ENCODE measurements around the gene PCYT2.
"Not testable (repeated sequence)": the region's sequence is repeated elsewhere in the genome, so short reads cannot be mapped to it uniquely, and the experiment has no call there.

The PCYT2 gene

DNA sequence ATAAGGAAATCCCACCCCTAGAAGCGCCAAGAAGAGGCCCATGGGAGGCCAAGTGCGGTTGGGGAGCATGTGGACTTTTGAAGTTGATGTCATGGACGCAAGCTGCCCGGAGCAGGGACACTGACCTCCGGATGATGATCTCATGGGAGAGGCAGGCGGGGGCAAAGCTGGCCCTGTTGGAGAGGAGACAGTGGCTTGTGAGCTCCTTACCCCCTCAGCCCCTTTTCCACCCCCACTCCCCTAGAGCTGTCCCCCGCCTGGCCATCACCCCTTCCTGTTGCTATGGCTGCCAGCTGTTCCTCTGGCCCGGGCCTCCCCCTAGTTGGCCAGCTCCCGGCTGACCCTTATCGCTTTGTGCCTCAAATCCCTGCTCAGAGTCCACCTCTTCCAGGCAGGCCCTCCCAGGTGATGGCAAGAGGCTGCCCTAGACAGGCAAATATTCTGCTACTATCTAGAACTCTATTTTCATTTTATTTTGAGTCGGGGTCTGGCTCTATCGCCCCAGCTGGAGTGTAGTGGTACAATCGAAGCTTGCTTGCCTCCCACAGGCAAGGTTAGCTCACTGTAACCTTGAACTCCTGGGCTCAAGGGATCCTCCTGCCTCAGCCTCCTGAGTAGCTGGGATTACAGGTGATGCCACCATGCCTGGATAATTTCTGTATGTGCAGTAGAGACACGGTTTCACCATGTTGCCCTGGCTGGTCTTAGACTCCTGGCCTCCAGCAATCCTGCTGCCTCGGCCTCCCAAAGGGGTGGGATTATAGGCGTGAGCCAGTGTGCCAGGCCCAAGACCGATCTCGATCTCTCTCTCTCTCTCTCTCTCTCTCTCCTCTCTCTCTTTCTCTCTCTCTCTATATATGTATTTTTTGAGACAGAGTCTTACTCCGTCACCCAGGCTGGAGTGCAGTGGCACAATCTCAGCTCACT, 43.2 kb upstream of the PCYT2 start:
- no peaks in the 10 kb centered on the region for H3K36me3 ChIP-seq (ENCODE audit: insufficient read depth, low read length)
- no peaks in the 10 kb centered on the region for H3K4me1 ChIP-seq (ENCODE audit: control insufficient read depth, insufficient read depth, low read length, unreplicated experiment)
- peaks cover 16% of the 10 kb centered on the region for H3K27me3 ChIP-seq (ENCODE audit: insufficient read depth, low read length)
- H3K79me2 ChIP-seq (ENCODE audit: control insufficient read depth, insufficient read depth, low read length, unreplicated experiment), result no peaks in the 10 kb centered on the region
- H2AFZ ChIP-seq (ENCODE audit: low read length, unreplicated experiment), result no peak overlapping the region
- no peak overlapping the region for H3K27ac ChIP-seq (ENCODE audit: low read depth, low read length)
- H3K4me3 ChIP-seq (ENCODE audit: low read depth, low read length), result no peak overlapping the region

DNA sequence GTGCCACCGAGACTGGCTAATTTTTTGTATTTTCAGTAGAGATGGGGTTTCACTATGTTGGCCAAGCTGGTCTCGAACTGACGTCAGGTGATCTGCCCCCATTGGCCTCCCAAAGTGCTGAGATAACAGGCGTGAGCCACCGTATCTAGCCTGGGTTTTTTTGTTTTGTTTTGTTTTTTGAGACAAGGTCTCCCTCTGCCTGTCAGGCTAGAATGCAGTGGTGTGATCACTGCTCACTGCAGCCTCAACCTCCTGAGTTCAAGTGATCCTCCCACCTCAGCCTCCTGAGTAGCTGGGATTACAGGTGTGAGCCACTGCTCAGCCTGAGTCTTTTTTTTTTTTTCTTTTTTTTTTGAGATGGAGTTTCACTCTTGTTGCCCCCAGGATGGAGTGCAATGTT, 42.2 kb upstream of the PCYT2 start:
- H3K4me3 ChIP-seq (ENCODE audit: low read depth, low read length); H2AFZ ChIP-seq (ENCODE audit: low read length, unreplicated experiment); H3K27me3 ChIP-seq (ENCODE audit: insufficient read depth, low read length); H3K27ac ChIP-seq (ENCODE audit: low read depth, low read length); H3K79me2 ChIP-seq (ENCODE audit: control insufficient read depth, insufficient read depth, low read length, unreplicated experiment); H3K4me1 ChIP-seq (ENCODE audit: control insufficient read depth, insufficient read depth, low read length, unreplicated experiment); H3K36me3 ChIP-seq (ENCODE audit: insufficient read depth, low read length): not testable (repeated sequence)

DNA sequence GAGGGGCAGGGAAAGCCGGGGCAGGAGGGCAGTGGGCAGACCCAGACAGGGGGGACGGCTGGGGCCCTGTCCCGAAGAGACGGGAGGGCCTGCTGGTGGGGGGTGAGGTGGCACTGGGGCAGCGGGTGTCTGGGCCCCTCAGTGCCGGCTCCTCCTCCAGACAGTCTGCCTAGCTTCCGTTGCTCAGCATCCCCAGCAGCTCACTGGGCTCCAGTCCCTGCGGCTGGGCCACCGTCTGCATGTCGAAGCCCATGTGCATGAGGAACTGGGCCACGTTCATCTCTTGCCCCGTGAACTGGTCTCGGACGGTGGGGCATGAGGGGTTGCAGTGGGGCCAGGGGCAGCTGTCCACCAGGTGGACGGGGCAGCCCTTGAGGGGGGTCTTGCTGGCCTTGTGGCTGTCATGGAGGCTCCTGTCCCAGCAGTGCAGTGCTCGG, 41.6 kb upstream of the PCYT2 start:
- Histone ChIP-seq H3K4me1 (ENCODE audit: control insufficient read depth, insufficient read depth, low read length, unreplicated experiment) (no peaks in the 10 kb centered on the region), H3K27ac (ENCODE audit: low read depth, low read length) (no peak overlapping the region), H3K27me3 (ENCODE audit: insufficient read depth, low read length) (0 out of 2 replicates have a peak, but pooled peaks cover under 1% of the 10 kb centered on the region), H2AFZ (ENCODE audit: low read length, unreplicated experiment) (no peak overlapping the region), H3K79me2 (ENCODE audit: control insufficient read depth, insufficient read depth, low read length, unreplicated experiment) (no peaks in the 10 kb centered on the region), H3K36me3 (ENCODE audit: insufficient read depth, low read length) (no peaks in the 10 kb centered on the region), H3K4me3 (ENCODE audit: low read depth, low read length) (no peak overlapping the region)

DNA sequence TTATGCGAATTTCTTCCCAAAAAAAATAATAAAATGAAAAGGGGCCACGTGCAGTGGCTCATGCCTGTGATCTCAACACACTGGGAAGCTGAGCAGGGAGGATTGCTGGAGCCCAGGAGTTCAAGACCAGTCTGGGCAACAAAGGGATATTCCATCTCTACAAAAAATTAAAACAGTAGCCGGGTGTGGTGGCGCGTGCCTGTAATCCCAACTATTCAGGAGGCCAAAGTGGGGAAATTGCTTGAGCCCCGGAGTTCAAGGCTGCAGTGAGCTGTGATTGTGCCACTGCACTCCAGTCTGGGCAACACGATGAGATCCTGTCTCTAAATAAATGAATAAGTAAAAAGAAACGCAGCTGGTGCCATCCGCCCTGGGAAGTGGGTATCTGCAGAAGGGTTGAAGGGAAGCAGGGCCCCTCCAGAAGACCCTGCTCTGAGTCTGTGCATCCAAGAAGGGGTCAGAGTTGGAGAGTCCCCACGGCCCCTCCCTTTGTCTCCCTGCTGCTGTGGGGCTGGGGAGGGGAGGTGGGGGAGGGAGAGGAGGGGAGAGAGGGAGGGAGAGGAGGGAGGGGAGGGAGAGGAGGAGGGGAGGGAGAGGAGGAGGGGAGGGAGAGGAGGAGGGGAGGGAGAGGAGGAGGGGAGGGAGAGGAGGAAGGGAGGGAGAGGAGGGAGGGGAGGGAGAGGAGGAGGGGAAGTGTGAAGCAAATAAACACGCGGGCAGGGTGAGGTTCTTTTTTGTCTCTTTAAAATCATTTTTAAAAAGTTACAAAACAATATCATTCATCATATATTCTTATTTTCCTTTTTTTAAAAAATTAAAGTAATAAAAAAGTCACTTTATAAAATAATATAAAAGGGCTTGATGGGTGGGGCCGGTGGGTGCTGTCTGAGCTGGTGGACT, 40.8 kb upstream of the PCYT2 start:
- H3K27me3 ChIP-seq (ENCODE audit: insufficient read depth, low read length), result no peaks in the 10 kb centered on the region
- no peak overlapping the region for H3K4me3 ChIP-seq (ENCODE audit: low read depth, low read length)
- H3K79me2 ChIP-seq (ENCODE audit: control insufficient read depth, insufficient read depth, low read length, unreplicated experiment), result no peaks in the 10 kb centered on the region
- H2AFZ ChIP-seq (ENCODE audit: low read length, unreplicated experiment), result no peak overlapping the region
- no peaks in the 10 kb centered on the region for H3K36me3 ChIP-seq (ENCODE audit: insufficient read depth, low read length)
- H3K4me1 ChIP-seq (ENCODE audit: control insufficient read depth, insufficient read depth, low read length, unreplicated experiment), result no peaks in the 10 kb centered on the region
- no peak overlapping the region for H3K27ac ChIP-seq (ENCODE audit: low read depth, low read length)

DNA sequence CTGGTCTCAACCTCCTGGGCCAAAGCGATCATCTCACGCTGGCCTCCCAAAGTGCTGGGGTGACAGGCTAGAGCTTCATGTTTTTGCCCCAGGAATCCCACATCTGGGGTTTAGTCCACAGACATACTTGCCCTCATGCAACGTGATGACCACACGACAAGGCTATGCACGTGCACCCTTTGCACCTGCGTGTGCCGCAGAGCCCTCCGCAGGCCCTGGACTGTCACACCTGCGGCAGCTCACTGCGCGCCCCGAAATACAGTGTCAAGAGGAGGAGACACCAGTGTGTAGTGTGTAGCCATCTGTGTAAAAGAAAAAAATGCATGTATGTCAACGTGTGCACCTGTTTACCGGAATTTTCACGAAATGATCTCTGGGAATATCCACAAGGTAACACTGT, 39.3 kb upstream of the PCYT2 start:
- Histone ChIP-seq H3K4me3 (ENCODE audit: low read depth, low read length) (no peak overlapping the region), H3K79me2 (ENCODE audit: control insufficient read depth, insufficient read depth, low read length, unreplicated experiment) (no peaks in the 10 kb centered on the region), H3K4me1 (ENCODE audit: control insufficient read depth, insufficient read depth, low read length, unreplicated experiment) (no peaks in the 10 kb centered on the region), H3K27me3 (ENCODE audit: insufficient read depth, low read length) (no peaks in the 10 kb centered on the region), H3K36me3 (ENCODE audit: insufficient read depth, low read length) (no peaks in the 10 kb centered on the region), H2AFZ (ENCODE audit: low read length, unreplicated experiment) (no peak overlapping the region), H3K27ac (ENCODE audit: low read depth, low read length) (no peak overlapping the region)

DNA sequence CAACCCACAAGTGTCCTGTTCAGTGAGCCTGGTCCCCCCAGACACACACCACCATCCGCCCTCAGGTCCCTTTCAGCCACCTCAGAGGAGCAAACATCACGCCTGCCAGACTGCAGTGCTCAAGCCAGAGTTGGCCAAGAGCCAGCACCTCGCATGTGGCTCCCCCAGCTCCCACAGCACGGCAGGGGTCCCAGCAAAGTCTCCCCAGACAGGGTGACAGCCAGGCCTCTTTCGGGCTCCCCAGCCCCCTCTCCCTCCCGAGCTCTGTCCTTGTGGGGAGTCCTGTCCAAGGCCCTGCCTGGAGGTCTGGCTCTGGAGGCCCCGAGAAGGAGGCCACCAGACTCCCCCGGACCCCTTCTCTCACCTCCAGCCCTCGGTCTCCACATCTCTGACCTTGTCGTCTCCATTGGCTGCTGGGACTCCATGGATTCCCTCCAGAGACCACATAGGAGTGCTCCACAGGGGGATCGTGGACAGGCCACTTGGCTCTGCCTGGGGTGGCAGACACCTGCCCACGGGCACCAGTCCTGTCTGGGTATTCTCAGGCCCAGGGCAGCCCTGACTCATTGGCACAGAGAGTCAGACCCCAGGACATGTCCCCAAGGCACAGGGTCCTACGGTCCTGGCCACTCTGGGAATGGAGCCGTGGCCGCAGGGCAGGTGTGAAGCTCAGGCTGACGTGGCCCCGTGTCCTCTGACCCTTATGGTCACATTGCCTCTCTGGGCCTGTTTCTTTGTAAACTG, 37.6 kb upstream of the PCYT2 start:
- H3K27ac ChIP-seq (ENCODE audit: low read depth, low read length), result no peak overlapping the region
- H2AFZ ChIP-seq (ENCODE audit: low read length, unreplicated experiment), result no peak overlapping the region
- H3K4me3 ChIP-seq (ENCODE audit: low read depth, low read length), result no peak overlapping the region
- H3K27me3 ChIP-seq (ENCODE audit: insufficient read depth, low read length), result no peaks in the 10 kb centered on the region
- H3K79me2 ChIP-seq (ENCODE audit: control insufficient read depth, insufficient read depth, low read length, unreplicated experiment), result no peaks in the 10 kb centered on the region
- no peaks in the 10 kb centered on the region for H3K36me3 ChIP-seq (ENCODE audit: insufficient read depth, low read length)
- no peaks in the 10 kb centered on the region for H3K4me1 ChIP-seq (ENCODE audit: control insufficient read depth, insufficient read depth, low read length, unreplicated experiment)

DNA sequence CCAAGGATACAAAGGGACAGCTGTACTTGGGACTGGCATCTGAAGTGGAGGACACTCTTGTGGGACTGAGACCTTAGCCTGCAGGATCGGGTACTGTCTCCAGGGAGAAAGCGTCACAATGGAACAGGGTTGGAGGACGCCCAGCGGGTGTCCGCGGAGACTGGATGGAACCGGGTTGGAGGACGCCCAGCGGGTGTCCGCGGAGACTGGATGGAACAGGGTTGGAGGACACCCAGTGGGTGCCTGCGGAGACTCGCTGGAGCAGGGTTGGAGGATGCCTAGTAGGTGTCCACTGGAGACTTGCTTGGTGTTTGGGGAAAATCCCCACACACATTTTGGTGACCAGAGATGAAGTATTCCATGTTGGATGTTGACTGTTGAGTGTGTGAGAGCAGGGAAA, 36.0 kb upstream of the PCYT2 start, which contains the start of gene MYADML2:
MYADML2 (minus strand) TSS at position 45 of the 400 bp plus-strand sequence. CDS start 5,492 bp downstream, outside the sequence.
- no peak within 1 kb of the TSS for H2AFZ ChIP-seq (ENCODE audit: low read length, unreplicated experiment)
- H3K36me3 ChIP-seq (ENCODE audit: insufficient read depth, low read length), result no peaks in the 10 kb centered on the region
- H3K27me3 ChIP-seq (ENCODE audit: insufficient read depth, low read length), result no peaks in the 10 kb centered on the region
- no peak within 1 kb of the TSS for H3K4me3 ChIP-seq (ENCODE audit: low read depth, low read length)
- no peak within 1 kb of the TSS for H3K27ac ChIP-seq (ENCODE audit: low read depth, low read length)
- no peaks in the 10 kb centered on the region for H3K79me2 ChIP-seq (ENCODE audit: control insufficient read depth, insufficient read depth, low read length, unreplicated experiment)
- H3K4me1 ChIP-seq (ENCODE audit: control insufficient read depth, insufficient read depth, low read length, unreplicated experiment), result no peaks in the 10 kb centered on the region

DNA sequence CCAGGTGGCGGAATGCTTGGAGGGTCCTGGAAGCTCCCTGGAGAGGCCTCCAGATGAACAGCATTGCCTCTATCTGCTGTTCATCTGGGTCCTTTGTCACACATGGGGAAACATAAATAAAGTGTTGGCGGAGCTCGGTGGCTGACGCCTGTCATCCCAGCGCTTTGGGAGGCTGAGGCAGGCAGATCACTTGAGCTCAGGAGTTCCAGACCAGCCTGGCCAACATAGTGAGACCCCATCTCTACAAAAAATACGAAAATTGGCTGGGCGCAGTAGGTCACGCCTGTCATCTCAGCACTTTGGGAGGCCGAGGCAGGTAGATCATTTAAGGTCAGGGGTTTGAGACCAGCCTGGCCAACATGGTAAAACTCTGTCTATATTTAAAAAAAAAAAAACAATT, 33.7 kb upstream of the PCYT2 start:
- Histone ChIP-seq H3K36me3 (ENCODE audit: insufficient read depth, low read length) (no peaks in the 10 kb centered on the region), H3K27ac (ENCODE audit: low read depth, low read length) (no peak overlapping the region), H3K4me1 (ENCODE audit: control insufficient read depth, insufficient read depth, low read length, unreplicated experiment) (no peaks in the 10 kb centered on the region), H3K27me3 (ENCODE audit: insufficient read depth, low read length) (no peaks in the 10 kb centered on the region), H3K79me2 (ENCODE audit: control insufficient read depth, insufficient read depth, low read length, unreplicated experiment) (no peaks in the 10 kb centered on the region), H2AFZ (ENCODE audit: low read length, unreplicated experiment) (no peak overlapping the region), H3K4me3 (ENCODE audit: low read depth, low read length) (no peak overlapping the region)

DNA sequence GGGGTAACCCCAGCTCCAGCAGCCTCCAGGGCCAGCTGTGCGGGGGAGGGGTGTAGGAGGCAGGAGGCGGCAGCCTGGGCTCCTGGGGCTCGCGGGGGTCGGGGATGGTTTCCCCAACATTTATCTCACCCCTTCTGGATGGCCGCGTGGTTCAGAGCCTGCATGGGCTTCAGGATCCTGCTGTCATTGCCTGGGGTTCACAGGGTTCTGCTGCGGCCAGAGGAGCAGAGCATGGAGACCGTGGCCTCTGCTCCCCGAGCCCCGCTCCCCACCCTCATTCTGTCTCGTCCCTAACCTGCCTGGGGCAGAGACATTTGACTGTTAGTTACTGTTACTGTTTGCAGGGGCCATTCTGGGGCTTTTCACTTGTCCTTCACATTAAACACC, 31.0 kb upstream of the PCYT2 start:
- Histone ChIP-seq H3K4me1 (ENCODE audit: control insufficient read depth, insufficient read depth, low read length, unreplicated experiment) (no peaks in the 10 kb centered on the region), H2AFZ (ENCODE audit: low read length, unreplicated experiment) (no peak overlapping the region), H3K27me3 (ENCODE audit: insufficient read depth, low read length) (no peaks in the 10 kb centered on the region), H3K79me2 (ENCODE audit: control insufficient read depth, insufficient read depth, low read length, unreplicated experiment) (no peaks in the 10 kb centered on the region), H3K4me3 (ENCODE audit: low read depth, low read length) (no peak overlapping the region), H3K36me3 (ENCODE audit: insufficient read depth, low read length) (no peaks in the 10 kb centered on the region), H3K27ac (ENCODE audit: low read depth, low read length) (no peak overlapping the region)

DNA sequence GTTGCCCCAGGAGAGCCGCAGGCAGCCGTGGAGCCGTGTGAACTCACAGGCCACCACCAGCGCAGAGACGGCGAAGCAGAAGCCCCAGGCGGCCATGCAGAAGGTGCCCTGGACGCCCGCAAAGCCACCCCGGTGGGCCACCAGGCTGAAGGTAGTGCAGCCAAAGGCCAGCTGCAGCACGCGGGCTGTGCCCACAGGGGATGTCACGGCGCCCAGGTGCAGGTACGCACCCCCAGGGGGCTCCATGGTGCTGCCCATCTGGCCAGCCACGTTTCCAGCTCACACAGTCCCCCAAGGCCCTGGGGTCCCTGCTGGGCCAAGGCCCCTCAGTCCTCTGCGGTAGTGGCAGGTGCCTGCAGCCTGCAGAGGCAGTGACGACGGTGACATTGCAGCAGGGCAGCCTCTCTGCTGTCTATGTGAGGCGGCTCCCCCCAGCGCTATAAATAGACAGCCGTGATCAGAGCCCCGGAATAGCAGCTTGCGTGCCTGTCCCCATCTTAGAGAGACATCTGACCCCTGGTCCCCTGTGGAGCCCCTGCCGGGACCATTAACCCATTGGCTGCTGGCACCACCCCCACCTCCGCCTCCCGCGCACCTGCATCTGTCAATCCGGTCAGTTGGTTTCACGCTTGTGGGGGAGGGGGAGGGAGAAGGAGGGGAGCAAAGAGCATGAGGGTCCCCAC, 30.4 kb upstream of the PCYT2 start:
- H3K27ac ChIP-seq (ENCODE audit: low read depth, low read length), result no peak overlapping the region
- no peak overlapping the region for H2AFZ ChIP-seq (ENCODE audit: low read length, unreplicated experiment)

More for the DNA sequence above, 30.4 kb upstream of the PCYT2 start:
- Histone ChIP-seq H3K36me3 (ENCODE audit: insufficient read depth, low read length) (no peaks in the 10 kb centered on the region), H3K79me2 (ENCODE audit: control insufficient read depth, insufficient read depth, low read length, unreplicated experiment) (no peaks in the 10 kb centered on the region), H3K4me1 (ENCODE audit: control insufficient read depth, insufficient read depth, low read length, unreplicated experiment) (no peaks in the 10 kb centered on the region), H3K27me3 (ENCODE audit: insufficient read depth, low read length) (no peaks in the 10 kb centered on the region), H3K4me3 (ENCODE audit: low read depth, low read length) (no peak overlapping the region)

Data from ACC112 (cell line).